Measurements from ENCODE around the gene PXT1. TPM values are rescaled to one million over a fixed set of nuclear protein-coding genes. Genes with fewer than 3 reads are reported as not detected.

Gene PXT1
- total and polyA plus RNA-seq, 9 of the 15 experiments (the other 6 are each of a cell fraction or from before 2014, with no cell fraction given) = 0.09 to 0.11 (median 0.10) TPM; not detected in 5

- POLR2A ChIA-PET = interaction anchor here (0.6 to 1.4 kb wide), 3 partner anchors 25 to 160 kb away, joined by 3 to 5 read pairs (median 4); no protein-coding TSS in a partner anchor
- Histone ChIP-seq H2AFZ (ENCODE audit: low read depth, low read length) (no peak overlapping the region), H3K27ac (ENCODE audit: extremely low read depth, low read depth, low read length) (no peak overlapping the region), H3K4me3 (no peak overlapping the region), H3K79me2 (ENCODE audit: control insufficient read depth, insufficient read depth, low read length) (no peaks in the 10 kb centered on the region), H3K36me3 (ENCODE audit: control insufficient read depth, insufficient read depth, low read length) (no peaks in the 10 kb centered on the region), H4K20me1 (replicated peaks; ENCODE audit: control insufficient read depth, insufficient read depth, low read length) (no peaks in the 10 kb centered on the region), H3K9me3 (replicated peaks; ENCODE audit: control insufficient read depth, insufficient read depth, low read depth, low read length) (no peaks in the 10 kb centered on the region), H3K4me1 (replicated peaks in 1 of 2; ENCODE audit: control insufficient read depth in 2 of 2, insufficient read depth in 2 of 2, low read length in 2 of 2) (peaks cover 4 to 6% of the 10 kb centered on the region in 2 experiments; a peak in 4 of 5 replicates), H3K4me2 (ENCODE audit: insufficient read depth, low read length) (no peak overlapping the region), H3K27me3 (ENCODE audit: control insufficient read depth in 2 of 2, insufficient read depth in 2 of 2, low read length in 2 of 2) (no peaks in the 10 kb centered on the region), H3K9me1 (ENCODE audit: control insufficient read depth, insufficient read depth, low read length) (no peaks in the 10 kb centered on the region), H3K9ac (ENCODE audit: insufficient read depth in 1 of 2, low read depth in 2 of 2, low read length in 2 of 2) (no peak overlapping the region; a peak in 1 of 4 replicates)
- FAIRE-seq = no peak
- no TSS peak for BruUV-seq (replicated peaks)
- CTCF ChIA-PET (ENCODE audit: low intra/inter-chr PET ratio) = no interaction called here
- ATAC-seq = no peak
- WGBS (ENCODE audit: insufficient coverage, low coverage, missing lambda C conversion rate) = 7% methylated on average over 3 of the region's 3 CpGs
- no peak for TF ChIP-seq ETS1 (conservative IDR thresholded peaks at IDR 0.05; ENCODE audit: control insufficient read depth, low read depth, low read length)
- no peak for TF ChIP-seq PHB2 (IDR thresholded peaks at IDR 0.05; ENCODE audit: low read depth)
- peak; percentile 50 for TF ChIP-seq CBFA2T3 (IDR thresholded peaks at IDR 0.05)
- 0 out of 2 replicates have a peak, but pooled peaks have one; percentile 44 for TF ChIP-seq CBFA2T2 (conservative IDR thresholded peaks at IDR 0.05)
- in situ Hi-C loops (cut with MboI) (no loop called here), intact Hi-C loops (cut with micrococcal nuclease) (no loop called here)
- DNase-seq (ENCODE audit: extremely low read depth in 1 of 4, low spot score in 3 of 4) = no peak
Measured at GRCh38 chr6:36418558-36418957, 24.1 kb downstream of the PXT1 start.

GRCh38 chr6:36414481-36414880 lies 28.2 kb downstream of the PXT1 start:
- Histone ChIP-seq H3K36me3 (ENCODE audit: control insufficient read depth, insufficient read depth, low read length) (no peaks in the 10 kb centered on the region), H3K4me2 (ENCODE audit: insufficient read depth, low read length) (no peak overlapping the region), H3K4me3 (no peak overlapping the region), H3K4me1 (replicated peaks in 1 of 2; ENCODE audit: control insufficient read depth in 2 of 2, insufficient read depth in 2 of 2, low read length in 2 of 2) (no peaks in the 10 kb centered on the region), H3K79me2 (ENCODE audit: control insufficient read depth, insufficient read depth, low read length) (no peaks in the 10 kb centered on the region), H3K9me3 (replicated peaks; ENCODE audit: control insufficient read depth, insufficient read depth, low read depth, low read length) (no peaks in the 10 kb centered on the region), H3K27ac (ENCODE audit: extremely low read depth, low read depth, low read length) (no peak overlapping the region), H3K9me1 (ENCODE audit: control insufficient read depth, insufficient read depth, low read length) (no peaks in the 10 kb centered on the region), H3K9ac (ENCODE audit: insufficient read depth in 1 of 2, low read depth in 2 of 2, low read length in 2 of 2) (no peak overlapping the region), H4K20me1 (replicated peaks; ENCODE audit: control insufficient read depth, insufficient read depth, low read length) (no peaks in the 10 kb centered on the region), H3K27me3 (ENCODE audit: control insufficient read depth in 2 of 2, insufficient read depth in 2 of 2, low read length in 2 of 2) (peaks cover 0 to 3% of the 10 kb centered on the region in 2 experiments; a peak in 1 of 5 replicates), H2AFZ (ENCODE audit: low read depth, low read length) (no peak overlapping the region)
- ATAC-seq (no peak), FAIRE-seq (no peak), DNase-seq (ENCODE audit: extremely low read depth in 1 of 4, low spot score in 3 of 4) (no peak)
- intact Hi-C loops (cut with micrococcal nuclease) = no loop called here
- POLR2A ChIA-PET = no interaction called here
- 0% methylated on average over 1 of the region's 1 CpG for WGBS (ENCODE audit: insufficient coverage, low coverage, missing lambda C conversion rate)
- CTCF ChIA-PET (ENCODE audit: low intra/inter-chr PET ratio) = no interaction called here
- in situ Hi-C loops (cut with MboI) = no loop called here
- no TSS peak for BruUV-seq (replicated peaks)
- no peak for TF ChIP-seq ATF7 (IDR thresholded peaks at IDR 0.05)
- TF ChIP-seq RBM25 (IDR thresholded peaks at IDR 0.05; ENCODE audit: low read depth, low read length, severe bottlenecking) = no peak
